Upper lobe of left lung (tissue), 6 donors: ENCODE measurements around the gene SPOCK1. TPM values are rescaled to one million over a fixed set of nuclear protein-coding genes. Genes with fewer than 3 reads are reported as not detected.

Experiments
- ATAC-seq, 2 donors: fragments of 200-7000 bp; cut with Tn5 transposase; one replicate each; pipeline ENCODE4 v1.9.1; 2022; ENCODE audit warnings: mild to moderate bottlenecking in 2 of 2, moderate library complexity in 2 of 2; ENCODE audit not compliant: low FRiP score in 2 of 2
- DNase-seq, 2 donors: peaks; one replicate each; pipeline ENCODE4 v3.0.0-alpha.2; 2019 to 2020
- H3K27ac ChIP-seq, 4 donors: fragments of 200-600 bp; sonication (generic); one replicate each; pipeline ENCODE4 v1.5.1; 2016 to 2019
- H3K27me3 ChIP-seq, 4 donors: fragments of 200-600 bp; sonication (generic); one replicate each; pipeline ENCODE4 v1.5.1; 2017 to 2019
- H3K36me3 ChIP-seq, 4 donors: fragments of 200-600 bp; sonication (generic); one replicate each; pipeline ENCODE4 v1.5.1; 2016 to 2019
- H3K4me1 ChIP-seq, 4 donors: fragments of 200-600 bp; sonication (generic); one replicate each; pipeline ENCODE4 v1.5.1; 2018 to 2019
- H3K4me3 ChIP-seq, 4 donors: fragments of 200-600 bp; sonication (generic); one replicate each; pipeline ENCODE4 v1.5.1; 2017 to 2019; ENCODE audit warnings: mild to moderate bottlenecking in 2 of 4, moderate library complexity in 1 of 4
- H3K9me3 ChIP-seq, 4 donors: fragments of 200-600 bp; sonication (generic); one replicate each; pipeline ENCODE4 v1.5.1; 2018 to 2019
- CTCF ChIP-seq, 6 experiments: fragments of 450-650 bp in 4 of 6; fragments of 200-600 bp in 2 of 6; sonication (generic) in 2 of 6; IDR thresholded peaks; one replicate each; pipeline ENCODE4 v1.5.1; 2016 to 2019; ENCODE audit warnings: antibody characterized with exemption in 6 of 6
- EP300 ChIP-seq, 4 donors: sonication (generic); formaldehyde crosslinking; IDR thresholded peaks; one replicate each; pipeline ENCODE4 v1.5.1; 2017; ENCODE audit warnings: antibody characterized with exemption in 4 of 4, control low read depth in 2 of 4
- POLR2A ChIP-seq, 4 donors: fragments of 450-650 bp; IDR thresholded peaks; one replicate each; pipeline ENCODE4 v1.5.1; 2016 to 2017; ENCODE audit warnings: antibody characterized with exemption in 4 of 4, mild to moderate bottlenecking in 2 of 4
- POLR2AphosphoS5 ChIP-seq, 2 donors: sonication (generic); formaldehyde crosslinking; IDR thresholded peaks; one replicate each; pipeline ENCODE4 v1.5.1; 2017; ENCODE audit warnings: antibody characterized with exemption in 2 of 2
- WGBS, 2 donors: methylation state at CpG; one replicate each; pipeline ENCODE4 v1.1.5; 2017 to 2018; 5-methylcytosine and 5-hydroxymethylcytosine counted together
- total RNA-seq, 6 donors: library from RNA; depleted of rRNA in 4 of 6; stranded (reverse); fragments of >200 nt in 4 of 6; gene quantifications; one replicate each; pipeline versions ENCODE4 v1.1.0 to v1.2.1, GENCODE V29; 2016 to 2021
- donor health status: DM: no; HTN: no; CAD: no; lungs with moderate emphysema.
- donor health status: DM: no; HTN: yes; CAD: no; lungs with severe emphysema.

SPOCK1 gene
- total RNA-seq, 6 donors from 2014 or later, result 0.33 to 16.6 (median 2.0) TPM; not detected in 1

DNA sequence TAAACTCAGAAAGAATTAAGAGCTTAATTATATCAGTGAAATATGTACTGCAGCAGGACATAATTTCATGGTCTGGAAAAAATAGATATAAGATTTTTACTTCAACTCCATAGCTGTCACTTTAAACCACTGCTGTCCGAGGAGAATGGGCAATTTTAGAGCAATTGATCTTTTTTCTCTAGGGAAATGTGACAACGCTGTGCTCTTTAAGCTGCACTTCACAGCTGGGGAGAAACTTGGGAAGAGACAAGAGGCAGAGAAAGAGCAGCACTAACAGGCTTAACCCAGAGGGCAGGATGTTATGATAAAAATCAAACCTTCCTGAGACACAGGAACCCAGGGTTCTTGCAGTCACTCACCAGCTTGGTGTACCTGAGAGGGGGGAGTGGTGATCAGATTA lies 92.0 kb downstream of the SPOCK1 start:
- ATAC-seq, result no peak
- Histone ChIP-seq H3K27me3 (no peaks in the 10 kb centered on the region), H3K4me3 (no peak overlapping the region), H3K36me3 (no peaks in the 10 kb centered on the region), H3K27ac (no peak overlapping the region), H3K9me3 (no peaks in the 10 kb centered on the region), H3K4me1 (no peaks in the 10 kb centered on the region)
- 29 to 34% methylated on average over 2 of the region's 2 CpGs for WGBS, 2 donors
- no peak for DNase-seq
- no peak for TF ChIP-seq POLR2AphosphoS5 (IDR thresholded peaks at IDR 0.05)
- no peak for TF ChIP-seq CTCF (IDR thresholded peaks at IDR 0.05)
- no peak for TF ChIP-seq EP300 (IDR thresholded peaks at IDR 0.05)
- TF ChIP-seq POLR2A (IDR thresholded peaks at IDR 0.05), result no peak

GRCh38 chr5:137405393-137405792 lies 93.7 kb downstream of the SPOCK1 start:
- Histone ChIP-seq H3K27ac (no peak overlapping the region), H3K4me3 (no peak overlapping the region), H3K9me3 (no peaks in the 10 kb centered on the region), H3K27me3 (no peaks in the 10 kb centered on the region), H3K36me3 (no peaks in the 10 kb centered on the region), H3K4me1 (no peaks in the 10 kb centered on the region)
- no peak for ATAC-seq
- DNase-seq, result no peak
- WGBS, 2 donors, result 77 to 78% methylated on average over 10 of the region's 10 CpGs
- TF ChIP-seq POLR2A (IDR thresholded peaks at IDR 0.05), result no peak
- no peak for TF ChIP-seq POLR2AphosphoS5 (IDR thresholded peaks at IDR 0.05)
- no peak for TF ChIP-seq EP300 (IDR thresholded peaks at IDR 0.05)

GRCh38 chr5:137403869-137404268 lies 95.3 kb downstream of the SPOCK1 start:
- H3K4me1 ChIP-seq, result no peaks in the 10 kb centered on the region
- no peak overlapping the region for H3K4me3 ChIP-seq
- DNase-seq (no peak), ATAC-seq (no peak)
- 69 to 78% methylated on average over 8 of the region's 8 CpGs for WGBS, 2 donors
- H3K36me3 ChIP-seq, result no peaks in the 10 kb centered on the region
- no peaks in the 10 kb centered on the region for H3K27me3 ChIP-seq
- TF ChIP-seq POLR2A (IDR thresholded peaks at IDR 0.05) (no peak), POLR2AphosphoS5 (IDR thresholded peaks at IDR 0.05) (no peak), CTCF (IDR thresholded peaks at IDR 0.05) (no peak)
- H3K9me3 ChIP-seq, result no peaks in the 10 kb centered on the region
- H3K27ac ChIP-seq, result no peak overlapping the region

- H3K27me3 ChIP-seq, result no peaks in the 10 kb centered on the region
- H3K36me3 ChIP-seq, result no peaks in the 10 kb centered on the region
- H3K27ac ChIP-seq, result no peak overlapping the region
- no peak overlapping the region for H3K4me3 ChIP-seq
- no peaks in the 10 kb centered on the region for H3K4me1 ChIP-seq
- ATAC-seq, result no peak
- TF ChIP-seq POLR2AphosphoS5 (IDR thresholded peaks at IDR 0.05) (no peak), EP300 (IDR thresholded peaks at IDR 0.05) (no peak), POLR2A (IDR thresholded peaks at IDR 0.05) (no peak), CTCF (IDR thresholded peaks at IDR 0.05) (no peak)
- no peak for DNase-seq
- H3K9me3 ChIP-seq, result no peaks in the 10 kb centered on the region
- WGBS, 2 donors, result 69 to 83% methylated on average over 5 of the region's 5 CpGs
Measured at GRCh38 chr5:137402436-137403187, 96.5 kb downstream of the SPOCK1 start.

GRCh38 chr5:137401946-137402345 lies 97.2 kb downstream of the SPOCK1 start:
- WGBS, 2 donors, result 62 to 67% methylated on average over 2 of the region's 2 CpGs
- TF ChIP-seq CTCF (IDR thresholded peaks at IDR 0.05) (no peak), POLR2A (IDR thresholded peaks at IDR 0.05) (no peak), EP300 (IDR thresholded peaks at IDR 0.05) (no peak), POLR2AphosphoS5 (IDR thresholded peaks at IDR 0.05) (no peak)
- H3K27ac ChIP-seq, result no peak overlapping the region
- H3K4me3 ChIP-seq, result no peak overlapping the region
- H3K9me3 ChIP-seq, result no peaks in the 10 kb centered on the region
- DNase-seq, result no peak
- no peak for ATAC-seq
- H3K36me3 ChIP-seq, result no peaks in the 10 kb centered on the region
- H3K27me3 ChIP-seq, result no peaks in the 10 kb centered on the region
- no peaks in the 10 kb centered on the region for H3K4me1 ChIP-seq
